ENCODE results near the gene MIOX.

MIOX gene

GRCh38 chr22:50445880-50446707 is 40.6 kb upstream of the MIOX start:
- H3K27ac ChIP-seq (ENCODE audit: extremely low read depth, low read depth, low read length): peak overlapping the region; percentile 43
- POLR2A ChIA-PET: interaction anchor here (0.6 to 2.5 kb wide), 2 partner anchors 80 to 180 kb away, joined by 5 to 12 read pairs; partner anchors contain the start of gene SCO2
- H3K36me3 ChIP-seq (ENCODE audit: control insufficient read depth in 2 of 2, insufficient read depth in 1 of 2, low read length in 2 of 2): peaks cover 18 to 86% of the 10 kb centered on the region in 2 experiments
- no peaks in the 10 kb centered on the region; the same call in 1 of the 2 replicates for H3K4me1 ChIP-seq (ENCODE audit: control insufficient read depth, insufficient read depth, low read length)
- CTCF ChIA-PET: interaction anchor here (0.7 kb wide), 1 partner anchor 50 kb away, joined by 4 read pairs; no protein-coding TSS in a partner anchor
- TF ChIP-seq ZNF10 (tag by site-specific recombination; IDR thresholded peaks at IDR 0.05) (peak; percentile 59; the same call in 1 of the 2 replicates), SCRT2 (tag by site-specific recombination; IDR thresholded peaks at IDR 0.05) (peak; percentile 80; the same call in 1 of the 2 replicates), BCL11A (tag by site-specific recombination; IDR thresholded peaks at IDR 0.05; ENCODE audit: low read depth) (peak; percentile 17; the same call in 1 of the 2 replicates), ZNF792 (tag by site-specific recombination; IDR thresholded peaks at IDR 0.05) (no peak)
- H3K9me3 ChIP-seq (ENCODE audit: control insufficient read depth, insufficient read depth, low read depth, low read length): no peaks in the 10 kb centered on the region
- no peak overlapping the region for H3K4me3 ChIP-seq (ENCODE audit: low read depth, low read length)

- POLR2A ChIA-PET: interaction anchor here (0.6 kb wide), 1 partner anchor 181 kb away, joined by 5 read pairs; no protein-coding TSS in a partner anchor
- Histone ChIP-seq H3K27ac (ENCODE audit: extremely low read depth, low read depth, low read length) (no peak overlapping the region), H3K4me3 (ENCODE audit: low read depth, low read length) (no peak overlapping the region), H3K9me3 (ENCODE audit: control insufficient read depth, insufficient read depth, low read depth, low read length) (no peaks in the 10 kb centered on the region), H3K36me3 (ENCODE audit: control insufficient read depth in 2 of 2, insufficient read depth in 1 of 2, low read length in 2 of 2) (peaks cover 26 to 85% of the 10 kb centered on the region in 2 experiments), H3K4me1 (ENCODE audit: control insufficient read depth, insufficient read depth, low read length) (no peaks in the 10 kb centered on the region; the same call in 1 of the 2 replicates)
- CTCF ChIA-PET: interaction anchor here (0.7 kb wide), 1 partner anchor 8 kb away, joined by 5 read pairs; no protein-coding TSS in a partner anchor
- TF ChIP-seq KLF8 (tag by site-specific recombination; IDR thresholded peaks at IDR 0.05) (peak; percentile 13; the same call in 1 of the 2 replicates), ZNF366 (tag by site-specific recombination; conservative IDR thresholded peaks at IDR 0.05) (no peak), ZNF311 (tag by site-specific recombination; IDR thresholded peaks at IDR 0.05; ENCODE audit: borderline replicate concordance) (no peak), HIC1 (tag by site-specific recombination; IDR thresholded peaks at IDR 0.05) (0 out of 2 replicates have a peak, but pooled peaks have one; percentile 33), BCL11A (tag by site-specific recombination; IDR thresholded peaks at IDR 0.05; ENCODE audit: low read depth) (0 out of 2 replicates have a peak, but pooled peaks have one; percentile 8)
- TF ChIP-seq, protein P1, sequence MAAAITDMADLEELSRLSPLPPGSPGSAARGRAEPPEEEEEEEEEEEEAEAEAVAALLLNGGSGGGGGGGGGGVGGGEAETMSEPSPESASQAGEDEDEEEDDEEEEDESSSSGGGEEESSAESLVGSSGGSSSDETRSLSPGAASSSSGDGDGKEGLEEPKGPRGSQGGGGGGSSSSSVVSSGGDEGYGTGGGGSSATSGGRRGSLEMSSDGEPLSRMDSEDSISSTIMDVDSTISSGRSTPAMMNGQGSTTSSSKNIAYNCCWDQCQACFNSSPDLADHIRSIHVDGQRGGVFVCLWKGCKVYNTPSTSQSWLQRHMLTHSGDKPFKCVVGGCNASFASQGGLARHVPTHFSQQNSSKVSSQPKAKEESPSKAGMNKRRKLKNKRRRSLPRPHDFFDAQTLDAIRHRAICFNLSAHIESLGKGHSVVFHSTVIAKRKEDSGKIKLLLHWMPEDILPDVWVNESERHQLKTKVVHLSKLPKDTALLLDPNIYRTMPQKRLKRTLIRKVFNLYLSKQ (tag by site-specific recombination; IDR thresholded peaks at IDR 0.05; ENCODE audit: borderline replicate concordance): no peak
These were observed 39.7 kb upstream of the MIOX start for GRCh38 chr22:50446708-50447575.

DNA sequence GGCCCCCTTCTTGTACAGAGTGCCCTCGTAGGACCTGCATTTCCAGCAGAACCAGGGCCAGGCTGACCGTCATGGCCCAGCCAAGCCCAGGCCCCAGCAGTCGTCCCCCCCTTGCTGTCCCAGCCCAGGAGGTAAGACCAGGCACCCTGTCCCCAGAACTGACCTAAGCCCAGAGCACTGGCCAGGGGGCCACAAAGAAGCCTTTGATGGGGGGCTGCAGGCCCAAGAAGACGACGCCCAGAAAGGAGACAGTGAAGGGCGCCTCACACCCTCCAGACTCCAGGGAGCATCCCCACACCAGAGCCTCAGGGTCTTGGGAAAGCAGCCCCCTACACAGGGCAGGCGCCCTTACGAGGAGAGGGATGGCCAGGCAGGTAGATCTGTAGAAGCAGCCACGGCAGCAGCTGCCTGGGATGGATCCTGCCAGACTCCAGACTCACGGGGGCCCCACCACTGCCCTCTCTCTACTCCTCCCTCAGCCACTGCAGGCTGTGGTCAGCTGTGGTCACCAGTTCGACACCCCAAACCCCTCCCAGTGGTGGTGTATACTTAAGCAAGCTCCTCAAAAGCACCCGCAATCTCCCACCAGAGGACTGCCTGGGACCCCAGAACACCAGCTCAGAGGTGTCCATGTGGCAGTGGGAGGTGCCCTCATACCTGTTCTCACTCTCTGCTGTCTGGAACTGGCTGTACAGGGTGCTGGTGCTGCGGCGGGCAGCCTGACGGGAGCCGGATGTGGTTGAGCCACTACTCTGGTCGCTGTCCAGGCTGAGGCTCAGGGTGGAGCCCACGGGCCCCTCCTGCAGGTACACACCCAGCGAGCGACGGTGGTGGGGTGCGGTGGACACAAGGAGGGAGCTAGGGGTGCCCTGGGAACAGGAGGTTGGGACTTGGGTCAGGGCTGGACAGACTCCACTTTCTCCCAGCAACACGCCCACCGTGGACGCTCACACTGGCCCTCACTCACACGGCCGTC is 38.8 kb upstream of the MIOX start:
- POLR2A ChIA-PET: interaction anchor here (0.6 kb wide), 2 partner anchors 22 to 52 kb away, joined by 3 read pairs; no protein-coding TSS in a partner anchor
- CTCF ChIA-PET: interaction anchor here (0.7 kb wide), 1 partner anchor 9 kb away, joined by 5 read pairs; no protein-coding TSS in a partner anchor
- H3K27ac ChIP-seq (ENCODE audit: extremely low read depth, low read depth, low read length): no peak overlapping the region
- no peaks in the 10 kb centered on the region; the same call in 1 of the 2 replicates for H3K4me1 ChIP-seq (ENCODE audit: control insufficient read depth, insufficient read depth, low read length)
- no peak overlapping the region for H3K4me3 ChIP-seq (ENCODE audit: low read depth, low read length)
- H3K9me3 ChIP-seq (ENCODE audit: control insufficient read depth, insufficient read depth, low read depth, low read length): no peaks in the 10 kb centered on the region
- peaks cover 35 to 85% of the 10 kb centered on the region in 2 experiments for H3K36me3 ChIP-seq (ENCODE audit: control insufficient read depth in 2 of 2, insufficient read depth in 1 of 2, low read length in 2 of 2)
- peak; percentile 24; the same call in 1 of the 2 replicates for TF ChIP-seq GLIS2 (tag by site-specific recombination; IDR thresholded peaks at IDR 0.05)
- no peak for TF ChIP-seq KLF16 (tag by site-specific recombination; IDR thresholded peaks at IDR 0.05)
- TF ChIP-seq ZNF544 (tag by site-specific recombination; IDR thresholded peaks at IDR 0.05): no peak
- no peak for TF ChIP-seq GLIS1 (tag by site-specific recombination; IDR thresholded peaks at IDR 0.05)
- no peak for TF ChIP-seq ZNF341 (tag by site-specific recombination; IDR thresholded peaks at IDR 0.05; ENCODE audit: low read depth)
- no peak for TF ChIP-seq ZNF521 (tag by site-specific recombination; IDR thresholded peaks at IDR 0.05)
- TF ChIP-seq, protein P2, sequence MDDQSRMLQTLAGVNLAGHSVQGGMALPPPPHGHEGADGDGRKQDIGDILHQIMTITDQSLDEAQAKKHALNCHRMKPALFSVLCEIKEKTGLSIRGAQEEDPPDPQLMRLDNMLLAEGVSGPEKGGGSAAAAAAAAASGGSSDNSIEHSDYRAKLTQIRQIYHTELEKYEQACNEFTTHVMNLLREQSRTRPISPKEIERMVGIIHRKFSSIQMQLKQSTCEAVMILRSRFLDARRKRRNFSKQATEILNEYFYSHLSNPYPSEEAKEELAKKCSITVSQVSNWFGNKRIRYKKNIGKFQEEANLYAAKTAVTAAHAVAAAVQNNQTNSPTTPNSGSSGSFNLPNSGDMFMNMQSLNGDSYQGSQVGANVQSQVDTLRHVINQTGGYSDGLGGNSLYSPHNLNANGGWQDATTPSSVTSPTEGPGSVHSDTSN (CRISPR knock-in tag; IDR thresholded peaks at IDR 0.05): no peak

All from HEK293 (cell line).